Suprapubic skin (tissue), 4 donors: ENCODE data around the gene TMCC2. TPM values are rescaled to one million over a fixed set of nuclear protein-coding genes. Genes with fewer than 3 reads are reported as not detected.
A peak's percentile ranks its signal among the peaks of the same experiment; 100 is the strongest.

ENCODE experiments used
- DNase-seq, 2 donors: peaks; one replicate each; pipeline ENCODE4 v3.0.0-alpha.2; 2019; ENCODE audit warnings: low spot score in 2 of 2
- H3K27ac ChIP-seq: fragments of 200-600 bp; sonication (generic); one replicate; pipeline ENCODE4 v1.5.1; 2019
- H3K27me3 ChIP-seq: fragments of 200-600 bp; sonication (generic); one replicate; pipeline ENCODE4 v1.5.1; 2019
- H3K36me3 ChIP-seq: fragments of 200-600 bp; sonication (generic); one replicate; pipeline ENCODE4 v1.5.1; 2019
- H3K4me1 ChIP-seq: fragments of 200-600 bp; sonication (generic); one replicate; pipeline ENCODE4 v1.5.1; 2019
- H3K4me3 ChIP-seq: fragments of 200-600 bp; sonication (generic); one replicate; pipeline ENCODE4 v1.5.1; 2019; ENCODE audit warnings: mild to moderate bottlenecking
- H3K9me3 ChIP-seq: fragments of 200-600 bp; sonication (generic); one replicate; pipeline ENCODE4 v1.5.1; 2019
- CTCF ChIP-seq, 2 donors: fragments of 200-600 bp in 1 of 2; fragments of 450-650 bp in 1 of 2; sonication (generic) in 1 of 2; IDR thresholded peaks; one replicate each; pipeline ENCODE4 v1.5.1; 2016 to 2019; ENCODE audit warnings: antibody characterized with exemption in 2 of 2, mild to moderate bottlenecking in 1 of 2, moderate library complexity in 1 of 2
- EP300 ChIP-seq: sonication (generic); formaldehyde crosslinking; IDR thresholded peaks from one replicate; pipeline ENCODE4 v1.6.1; 2017; ENCODE audit warnings: antibody characterized with exemption
- POLR2A ChIP-seq, 2 donors: fragments of 450-650 bp; IDR thresholded peaks; one replicate each; pipeline ENCODE4 v1.6.1; 2017; ENCODE audit warnings: antibody characterized with exemption in 2 of 2, mild to moderate bottlenecking in 2 of 2, moderate library complexity in 2 of 2
- POLR2AphosphoS5 ChIP-seq, 3 donors: sonication (generic); formaldehyde crosslinking; IDR thresholded peaks; one replicate each; pipeline ENCODE4 v1.6.1; 2017; ENCODE audit warnings: antibody characterized with exemption in 3 of 3
- WGBS: methylation state at CpG from one replicate; pipeline ENCODE4 v1.1.5; 2018; 5-methylcytosine and 5-hydroxymethylcytosine counted together
- total RNA-seq, 4 donors: library from RNA; depleted of rRNA; stranded (reverse); fragments of >200 nt; gene quantifications; one replicate each; pipeline ENCODE4 v1.1.0, GENCODE V29; 2016

Gene TMCC2
- total RNA-seq, 4 donors from 2014 or later: 3.1 to 4.3 (median 4.1) TPM

GRCh38 chr1:205249651-205250050 lies 21.9 kb downstream of the TMCC2 start:
- peaks cover 40% of the 10 kb centered on the region for H3K4me1 ChIP-seq
- no peak overlapping the region for H3K27ac ChIP-seq
- H3K27me3 ChIP-seq: no peaks in the 10 kb centered on the region
- no peaks in the 10 kb centered on the region for H3K9me3 ChIP-seq
- no peak for DNase-seq
- no peak for TF ChIP-seq POLR2A (IDR thresholded peaks at IDR 0.05)
- TF ChIP-seq EP300: no peak
- TF ChIP-seq POLR2AphosphoS5 (IDR thresholded peaks at IDR 0.05): no peak
- no peak for TF ChIP-seq CTCF (IDR thresholded peaks at IDR 0.05)
- 81% methylated on average over 4 of the region's 4 CpGs for WGBS
- H3K4me3 ChIP-seq: no peak overlapping the region
- no peaks in the 10 kb centered on the region for H3K36me3 ChIP-seq

- Histone ChIP-seq H3K9me3 (no peaks in the 10 kb centered on the region), H3K36me3 (no peaks in the 10 kb centered on the region), H3K27me3 (no peaks in the 10 kb centered on the region), H3K4me1 (peaks cover 37% of the 10 kb centered on the region), H3K4me3 (no peak overlapping the region), H3K27ac (no peak overlapping the region)
- DNase-seq: no peak
- 63% methylated on average over 6 of the region's 6 CpGs for WGBS
- no peak for TF ChIP-seq POLR2AphosphoS5 (IDR thresholded peaks at IDR 0.05)
- TF ChIP-seq EP300: no peak
- no peak for TF ChIP-seq POLR2A (IDR thresholded peaks at IDR 0.05)
- TF ChIP-seq CTCF (IDR thresholded peaks at IDR 0.05): no peak
These were observed 23.0 kb downstream of the TMCC2 start for GRCh38 chr1:205250699-205251098.

- Histone ChIP-seq H3K27ac (no peak overlapping the region), H3K9me3 (no peaks in the 10 kb centered on the region), H3K4me3 (no peak overlapping the region), H3K4me1 (peaks cover 34% of the 10 kb centered on the region), H3K36me3 (no peaks in the 10 kb centered on the region), H3K27me3 (no peaks in the 10 kb centered on the region)
- DNase-seq: no peak
- 69% methylated on average over 5 of the region's 5 CpGs for WGBS
- TF ChIP-seq POLR2AphosphoS5 (IDR thresholded peaks at IDR 0.05) (no peak), CTCF (IDR thresholded peaks at IDR 0.05) (no peak), POLR2A (IDR thresholded peaks at IDR 0.05) (no peak), EP300 (no peak)
These were observed 23.8 kb downstream of the TMCC2 start for GRCh38 chr1:205251576-205251975.

- H3K27ac ChIP-seq: no peak overlapping the region
- peak; percentile 93 to 97 for TF ChIP-seq CTCF (IDR thresholded peaks at IDR 0.05)
- no peak for TF ChIP-seq EP300
- TF ChIP-seq POLR2A (IDR thresholded peaks at IDR 0.05): no peak
- TF ChIP-seq POLR2AphosphoS5 (IDR thresholded peaks at IDR 0.05): no peak
- H3K4me1 ChIP-seq: peaks cover 25% of the 10 kb centered on the region
- H3K4me3 ChIP-seq: no peak overlapping the region
- H3K27me3 ChIP-seq: no peaks in the 10 kb centered on the region
- no peaks in the 10 kb centered on the region for H3K9me3 ChIP-seq
- H3K36me3 ChIP-seq: no peaks in the 10 kb centered on the region
- WGBS: 46% methylated on average over 7 of the region's 8 CpGs
- peak; percentile 93 to 95 for DNase-seq
These were observed 28.4 kb downstream of the TMCC2 start for GRCh38 chr1:205255941-205256780.

- WGBS: 93% methylated on average over 5 of the region's 19 CpGs
These were observed 29.3 kb downstream of the TMCC2 start for GRCh38 chr1:205256951-205257625.

More at GRCh38 chr1:205256951-205257625, 29.3 kb downstream of the TMCC2 start:
- Histone ChIP-seq H3K27ac (no peak overlapping the region), H3K27me3 (no peaks in the 10 kb centered on the region), H3K4me1 (peaks cover 28% of the 10 kb centered on the region), H3K4me3 (no peak overlapping the region), H3K36me3 (no peaks in the 10 kb centered on the region), H3K9me3 (no peaks in the 10 kb centered on the region)
- DNase-seq: no peak
- no peak for TF ChIP-seq POLR2AphosphoS5 (IDR thresholded peaks at IDR 0.05)
- TF ChIP-seq CTCF (IDR thresholded peaks at IDR 0.05): no peak
- TF ChIP-seq POLR2A (IDR thresholded peaks at IDR 0.05): no peak
- no peak for TF ChIP-seq EP300
